ENCODE measurements around the gene DNAJC5. TPM values are rescaled to one million over a fixed set of nuclear protein-coding genes. Genes with fewer than 3 reads are reported as not detected.

The DNAJC5 gene
- total RNA-seq, 1 donor from 2014 or later, result 54.5 TPM

GRCh38 chr20:63980806-63981728 lies 86.1 kb downstream of the DNAJC5 start, which contains the start of gene PRPF6:
TSS of gene PRPF6 (plus strand) at chr20:63981132. CDS start at chr20:63981246, 114 bp downstream.
- H3K36me3 ChIP-seq, result peaks cover 34% of the 10 kb centered on the region
- intact Hi-C loops (cut with DNase I), result no loop called here
- TF ChIP-seq CTCF (IDR thresholded peaks at IDR 0.05), result peak; percentile 84

GRCh38 chr20:63982937-63983336 lies 88.0 kb downstream of the DNAJC5 start:
- Histone ChIP-seq H3K9me3 (no peaks in the 10 kb centered on the region), H3K4me3 (no peak overlapping the region), H3K27ac (no peak overlapping the region), H3K36me3 (peaks cover 53% of the 10 kb centered on the region), H3K4me1 (peaks cover 39% of the 10 kb centered on the region), H3K27me3 (ENCODE audit: low read depth) (no peaks in the 10 kb centered on the region)
- no peak for TF ChIP-seq CTCF (IDR thresholded peaks at IDR 0.05)
- ATAC-seq, result no peak
- intact Hi-C loops (cut with DNase I), result no loop called here
- DNase-seq, result no peak

More at GRCh38 chr20:63980806-63981728, 86.1 kb downstream of the DNAJC5 start, which contains the start of gene PRPF6:
- Histone ChIP-seq H3K4me3 (peak within 1 kb of the TSS; percentile 91), H3K9me3 (no peaks in the 10 kb centered on the region), H3K4me1 (peaks cover 44% of the 10 kb centered on the region), H3K27me3 (ENCODE audit: low read depth) (no peaks in the 10 kb centered on the region), H3K27ac (peak within 1 kb of the TSS; percentile 86)
- peak; percentile 95 for ATAC-seq
- DNase-seq, result peak; percentile 97

Small RNA genes within 50 kb of the gene (microRNA-seq; reads per million reads assigned to microRNA genes)
- gene MIR1914 (ENCODE audit: borderline number of aligned reads) (not detected), gene MIR647 (ENCODE audit: borderline number of aligned reads) (not detected), gene MIR941-1 (ENCODE audit: borderline number of aligned reads) (not detected), gene MIR941-2 (ENCODE audit: borderline number of aligned reads) (not detected), gene MIR941-3 (ENCODE audit: borderline number of aligned reads) (not detected), gene MIR941-4 (ENCODE audit: borderline number of aligned reads) (not detected), gene MIR941-5 (ENCODE audit: borderline number of aligned reads) (not detected)

Other genes starting within 250 kb of the DNAJC5 start
- gene STMN3, start 241.7 kb upstream of the DNAJC5 start, total RNA-seq, result 12.1 TPM
- gene RTEL1, start 236.8 kb upstream of the DNAJC5 start, total RNA-seq, result 23.8 TPM
- gene TNFRSF6B, start 198.5 kb upstream of the DNAJC5 start, total RNA-seq, result 5.3 TPM
- gene ARFRP1, start 187.2 kb upstream of the DNAJC5 start, total RNA-seq, result 44.3 TPM
- 27.2 TPM for gene ZGPAT, start 187.1 kb upstream of the DNAJC5 start, total RNA-seq
- gene LIME1, start 158.5 kb upstream of the DNAJC5 start, total RNA-seq, result 8.7 TPM
- 50.5 TPM for gene SLC2A4RG, start 155.3 kb upstream of the DNAJC5 start, total RNA-seq
- 9.9 TPM for gene ZBTB46, start 63.9 kb upstream of the DNAJC5 start, total RNA-seq
- not detected for gene ABHD16B, start 33.6 kb upstream of the DNAJC5 start, total RNA-seq
- 76.9 TPM for gene TPD52L2, start 29.9 kb upstream of the DNAJC5 start, total RNA-seq
- 31.5 TPM for gene UCKL1, start 61.3 kb downstream of the DNAJC5 start, total RNA-seq
- gene ZNF512B, start 74.8 kb downstream of the DNAJC5 start, total RNA-seq, result 13.7 TPM
- 3.6 TPM for gene SAMD10, start 84.5 kb downstream of the DNAJC5 start, total RNA-seq
- 57.2 TPM for gene PRPF6, start 86.0 kb downstream of the DNAJC5 start, total RNA-seq
- gene C20orf204, start 141.1 kb downstream of the DNAJC5 start, total RNA-seq, result 1.2 TPM
- gene SOX18, start 154.5 kb downstream of the DNAJC5 start, total RNA-seq, result 48.3 TPM
- gene TCEA2, start 168.1 kb downstream of the DNAJC5 start, total RNA-seq, result 38.8 TPM
- 57.5 TPM for gene RGS19, start 184.4 kb downstream of the DNAJC5 start, total RNA-seq
- gene OPRL1, start 185.0 kb downstream of the DNAJC5 start, total RNA-seq, result 2.6 TPM
- 0.97 TPM for gene LKAAEAR1, start 189.3 kb downstream of the DNAJC5 start, total RNA-seq
- not detected for gene NPBWR2, start 212.4 kb downstream of the DNAJC5 start, total RNA-seq

Data from lower lobe of right lung (tissue), 2 donors.